OCI-LY1 (cell line): ENCODE measurements around the gene CTDSP2.

Experiments
- EZH2 ChIP-seq: fragments of 200-600 bp; sonication (generic), shearing (Covaris generic); IDR thresholded peaks from 2 replicates; pipeline ENCODE4 v1.8.0; 2017; ENCODE audit warnings: borderline replicate concordance, mixed run types, mild to moderate bottlenecking, antibody characterized with exemption, low read length, moderate library complexity, mixed read lengths
- TF ChIP-seq, protein P1 (sequence below): fragments of 200-600 bp; sonication (generic), shearing (Covaris generic); IDR thresholded peaks from 2 replicates; pipeline ENCODE4 v1.5.1; 2017; ENCODE audit warnings: mild to moderate bottlenecking, antibody characterized with exemption, low read length, moderate library complexity, mixed read lengths

DNA sequence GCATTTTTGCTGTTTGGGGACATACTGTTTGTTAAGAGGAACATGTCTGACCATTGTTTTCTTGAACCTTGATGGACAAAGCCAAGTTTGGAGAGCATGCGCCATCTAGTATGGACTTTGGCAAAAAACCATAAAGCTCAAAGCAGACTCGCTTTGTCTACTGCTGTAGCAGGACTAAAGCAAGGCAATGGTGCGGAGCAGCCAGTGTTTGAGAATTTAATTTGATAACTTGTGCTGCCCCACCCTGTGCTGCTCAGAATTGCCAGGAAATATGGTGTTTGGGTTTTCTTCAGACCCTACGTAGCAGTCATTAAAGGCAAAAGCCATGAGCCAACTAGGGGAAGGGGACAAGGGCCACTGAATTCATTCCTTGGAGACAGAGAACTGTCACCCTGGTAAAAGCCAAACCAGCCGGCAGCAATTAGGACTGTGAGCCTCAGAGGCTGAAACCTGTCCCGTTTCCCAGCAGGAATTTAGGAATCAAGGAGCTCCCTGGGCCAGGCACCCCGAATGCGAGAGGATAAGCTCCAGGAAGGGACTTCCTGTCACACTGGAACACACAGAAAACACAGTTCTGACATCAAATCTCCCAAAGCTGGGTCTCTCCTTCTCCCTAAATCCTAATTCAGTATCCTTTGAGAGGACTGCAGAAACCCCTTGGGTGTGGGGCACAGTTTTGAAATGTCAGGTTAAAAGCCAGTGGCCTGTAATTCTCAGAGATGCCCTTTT lies 29.1 kb downstream of the CTDSP2 start:
- TF ChIP-seq, protein P1, sequence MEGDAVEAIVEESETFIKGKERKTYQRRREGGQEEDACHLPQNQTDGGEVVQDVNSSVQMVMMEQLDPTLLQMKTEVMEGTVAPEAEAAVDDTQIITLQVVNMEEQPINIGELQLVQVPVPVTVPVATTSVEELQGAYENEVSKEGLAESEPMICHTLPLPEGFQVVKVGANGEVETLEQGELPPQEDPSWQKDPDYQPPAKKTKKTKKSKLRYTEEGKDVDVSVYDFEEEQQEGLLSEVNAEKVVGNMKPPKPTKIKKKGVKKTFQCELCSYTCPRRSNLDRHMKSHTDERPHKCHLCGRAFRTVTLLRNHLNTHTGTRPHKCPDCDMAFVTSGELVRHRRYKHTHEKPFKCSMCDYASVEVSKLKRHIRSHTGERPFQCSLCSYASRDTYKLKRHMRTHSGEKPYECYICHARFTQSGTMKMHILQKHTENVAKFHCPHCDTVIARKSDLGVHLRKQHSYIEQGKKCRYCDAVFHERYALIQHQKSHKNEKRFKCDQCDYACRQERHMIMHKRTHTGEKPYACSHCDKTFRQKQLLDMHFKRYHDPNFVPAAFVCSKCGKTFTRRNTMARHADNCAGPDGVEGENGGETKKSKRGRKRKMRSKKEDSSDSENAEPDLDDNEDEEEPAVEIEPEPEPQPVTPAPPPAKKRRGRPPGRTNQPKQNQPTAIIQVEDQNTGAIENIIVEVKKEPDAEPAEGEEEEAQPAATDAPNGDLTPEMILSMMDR: no peak
- no peak for TF ChIP-seq EZH2
